ENCODE measurements around the gene ITGB6.

The ITGB6 gene, protein sequence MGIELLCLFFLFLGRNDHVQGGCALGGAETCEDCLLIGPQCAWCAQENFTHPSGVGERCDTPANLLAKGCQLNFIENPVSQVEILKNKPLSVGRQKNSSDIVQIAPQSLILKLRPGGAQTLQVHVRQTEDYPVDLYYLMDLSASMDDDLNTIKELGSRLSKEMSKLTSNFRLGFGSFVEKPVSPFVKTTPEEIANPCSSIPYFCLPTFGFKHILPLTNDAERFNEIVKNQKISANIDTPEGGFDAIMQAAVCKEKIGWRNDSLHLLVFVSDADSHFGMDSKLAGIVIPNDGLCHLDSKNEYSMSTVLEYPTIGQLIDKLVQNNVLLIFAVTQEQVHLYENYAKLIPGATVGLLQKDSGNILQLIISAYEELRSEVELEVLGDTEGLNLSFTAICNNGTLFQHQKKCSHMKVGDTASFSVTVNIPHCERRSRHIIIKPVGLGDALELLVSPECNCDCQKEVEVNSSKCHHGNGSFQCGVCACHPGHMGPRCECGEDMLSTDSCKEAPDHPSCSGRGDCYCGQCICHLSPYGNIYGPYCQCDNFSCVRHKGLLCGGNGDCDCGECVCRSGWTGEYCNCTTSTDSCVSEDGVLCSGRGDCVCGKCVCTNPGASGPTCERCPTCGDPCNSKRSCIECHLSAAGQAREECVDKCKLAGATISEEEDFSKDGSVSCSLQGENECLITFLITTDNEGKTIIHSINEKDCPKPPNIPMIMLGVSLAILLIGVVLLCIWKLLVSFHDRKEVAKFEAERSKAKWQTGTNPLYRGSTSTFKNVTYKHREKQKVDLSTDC

DNA sequence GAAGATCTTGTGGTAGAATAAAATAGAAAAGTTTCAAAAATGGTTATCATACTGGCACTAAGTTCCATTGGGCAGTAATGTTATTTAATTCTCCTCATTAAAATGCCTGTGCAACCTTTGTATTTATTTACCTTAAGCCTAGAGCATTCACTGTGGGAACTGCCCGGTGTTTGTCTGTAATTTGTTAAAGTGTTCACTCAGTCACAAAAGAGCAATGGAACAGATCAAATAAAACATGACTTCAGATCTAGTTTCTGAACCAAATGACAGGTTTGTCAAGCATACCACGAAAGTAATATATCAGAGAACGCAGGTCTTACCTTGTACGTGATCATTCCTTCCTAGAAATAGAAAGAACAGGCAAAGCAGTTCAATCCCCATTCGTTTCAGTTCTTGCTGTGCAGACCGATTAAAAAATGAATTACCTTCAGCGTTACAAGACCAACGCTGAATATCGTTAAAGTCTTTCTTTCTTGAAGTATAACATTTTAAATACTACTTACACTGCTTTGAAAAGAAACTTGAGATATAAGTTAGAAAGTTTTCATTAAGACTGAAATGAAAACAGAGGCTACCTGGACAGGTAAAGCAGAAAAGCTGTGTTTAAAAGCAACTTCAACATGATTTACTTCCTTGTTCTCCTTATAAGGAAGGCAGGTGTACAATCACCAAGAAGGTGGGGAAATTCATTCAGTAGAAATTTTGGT, at the start of gene ITGB6:
Gene ITGB6, minus strand, starts transcription at position 590 of the 707 bp plus-strand sequence. Its CDS starts 209 bp downstream, at position 381.
- DNase-seq (ENCODE audit: low read depth in 2 of 2) = no peak

DNA sequence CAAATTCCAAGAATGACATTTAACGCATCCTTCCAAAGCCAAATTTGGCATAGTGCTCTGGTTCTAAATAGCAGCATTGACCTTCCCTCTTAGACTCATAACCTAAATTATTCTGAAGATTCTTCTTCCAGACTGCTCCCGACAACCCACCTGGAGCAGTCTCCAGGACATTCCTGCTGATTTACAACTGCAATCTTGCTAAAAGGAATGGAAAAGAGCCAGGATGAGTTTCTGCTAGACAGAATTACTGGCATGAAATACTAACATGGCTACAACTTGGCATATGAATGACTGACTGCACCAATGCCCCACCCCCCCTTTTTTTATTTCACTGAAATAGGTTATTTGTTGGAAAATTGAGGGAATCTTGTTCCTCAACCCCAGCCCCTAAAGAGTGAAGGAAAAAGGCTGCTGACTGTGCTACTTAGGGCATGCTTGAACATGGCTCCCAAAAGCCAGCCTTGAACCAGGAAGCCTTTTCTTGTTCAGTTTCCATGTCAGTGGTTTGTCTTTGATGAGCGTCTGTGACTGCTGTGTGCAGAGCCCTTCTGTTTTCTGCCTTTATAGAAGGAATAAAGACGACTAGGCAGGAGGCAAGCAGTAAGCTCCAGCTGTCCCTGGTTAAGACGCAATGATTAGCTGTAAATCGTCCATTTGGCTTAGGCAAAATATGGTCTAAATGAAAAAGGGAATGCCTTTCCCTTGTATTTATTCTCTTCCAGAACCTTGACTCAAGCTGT, 47.4 kb upstream of the ITGB6 start:
- no peak for DNase-seq (ENCODE audit: low read depth in 2 of 2)

DNA sequence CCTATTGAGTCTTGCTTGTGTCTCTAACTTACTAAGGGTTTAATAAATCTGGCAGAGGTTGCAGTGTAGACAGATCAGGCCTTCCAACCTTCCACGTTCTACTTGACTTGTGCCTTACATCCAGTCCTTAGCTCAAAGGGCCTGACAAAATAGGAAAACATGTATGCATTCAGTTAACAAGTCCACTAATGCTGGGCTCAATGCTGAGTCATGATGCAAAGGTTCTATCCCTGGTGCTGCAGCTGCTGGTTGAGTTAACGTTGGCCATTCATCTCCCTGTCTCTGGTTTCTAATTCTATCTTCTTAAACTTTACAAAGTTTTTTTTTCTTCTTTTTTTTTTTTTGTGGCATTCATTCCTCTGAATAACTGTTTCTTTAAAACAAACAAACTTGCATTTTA, 46.3 kb upstream of the ITGB6 start:
- DNase-seq (ENCODE audit: low read depth in 2 of 2) = no peak

DNA sequence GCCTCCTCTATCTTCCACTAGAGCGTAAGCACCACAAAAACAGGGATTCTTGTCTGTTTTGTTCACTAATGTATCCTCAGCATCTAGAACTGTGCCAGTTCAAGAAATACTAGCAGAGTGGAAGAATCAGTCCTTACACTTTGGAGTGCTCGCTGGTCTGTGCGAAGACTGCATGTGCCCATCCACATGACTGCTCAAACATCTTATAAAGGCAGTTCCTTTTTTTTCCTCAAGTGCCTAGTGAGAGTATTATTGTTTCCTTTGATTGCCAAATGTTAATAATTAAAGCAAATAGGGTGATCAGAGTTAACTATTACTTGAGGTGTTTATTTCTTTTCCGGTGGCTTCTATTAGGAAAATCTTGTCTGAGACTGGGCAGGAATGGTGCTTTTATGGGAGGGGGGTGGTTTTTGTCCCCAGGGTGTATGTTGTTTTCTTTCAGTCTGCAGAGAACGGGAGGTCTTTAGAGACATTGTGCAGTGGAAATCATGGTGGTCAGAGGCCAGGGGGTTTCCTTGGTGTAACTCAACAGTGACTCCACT, 45.6 kb upstream of the ITGB6 start:
- no peak for DNase-seq (ENCODE audit: low read depth in 2 of 2)

DNA sequence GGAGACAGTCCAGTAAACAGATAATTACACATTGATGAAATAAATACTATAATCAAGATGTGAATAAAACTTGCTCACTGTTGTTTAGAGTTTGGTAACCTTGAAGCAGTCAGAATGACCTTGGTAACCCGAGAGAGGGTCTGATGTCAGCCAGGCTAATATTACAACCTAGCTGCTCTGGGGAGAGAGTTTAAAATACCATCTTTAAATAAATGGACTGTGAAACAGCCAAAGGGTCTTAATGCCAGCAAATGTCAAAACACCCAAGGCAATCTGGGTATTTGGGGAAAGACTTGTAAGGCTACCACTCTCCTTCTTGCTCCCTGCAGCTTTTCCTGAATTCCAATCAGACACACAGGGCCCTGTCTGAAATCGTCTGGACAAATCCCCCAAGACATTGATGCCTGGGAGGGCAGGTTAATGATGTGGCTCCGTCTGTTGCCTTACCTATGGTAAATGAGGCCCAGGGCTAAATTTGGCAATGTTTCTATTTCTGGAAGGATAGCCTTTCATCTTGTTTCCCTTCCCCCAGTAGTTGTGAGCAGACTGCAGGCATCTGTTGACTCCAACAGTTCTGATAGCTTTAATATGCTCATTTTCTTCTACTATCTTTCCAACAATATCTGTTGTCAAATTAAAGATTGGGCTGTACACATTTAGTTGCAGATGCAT, 43.0 kb upstream of the ITGB6 start:
- DNase-seq (ENCODE audit: low read depth in 2 of 2) = no peak

DNA sequence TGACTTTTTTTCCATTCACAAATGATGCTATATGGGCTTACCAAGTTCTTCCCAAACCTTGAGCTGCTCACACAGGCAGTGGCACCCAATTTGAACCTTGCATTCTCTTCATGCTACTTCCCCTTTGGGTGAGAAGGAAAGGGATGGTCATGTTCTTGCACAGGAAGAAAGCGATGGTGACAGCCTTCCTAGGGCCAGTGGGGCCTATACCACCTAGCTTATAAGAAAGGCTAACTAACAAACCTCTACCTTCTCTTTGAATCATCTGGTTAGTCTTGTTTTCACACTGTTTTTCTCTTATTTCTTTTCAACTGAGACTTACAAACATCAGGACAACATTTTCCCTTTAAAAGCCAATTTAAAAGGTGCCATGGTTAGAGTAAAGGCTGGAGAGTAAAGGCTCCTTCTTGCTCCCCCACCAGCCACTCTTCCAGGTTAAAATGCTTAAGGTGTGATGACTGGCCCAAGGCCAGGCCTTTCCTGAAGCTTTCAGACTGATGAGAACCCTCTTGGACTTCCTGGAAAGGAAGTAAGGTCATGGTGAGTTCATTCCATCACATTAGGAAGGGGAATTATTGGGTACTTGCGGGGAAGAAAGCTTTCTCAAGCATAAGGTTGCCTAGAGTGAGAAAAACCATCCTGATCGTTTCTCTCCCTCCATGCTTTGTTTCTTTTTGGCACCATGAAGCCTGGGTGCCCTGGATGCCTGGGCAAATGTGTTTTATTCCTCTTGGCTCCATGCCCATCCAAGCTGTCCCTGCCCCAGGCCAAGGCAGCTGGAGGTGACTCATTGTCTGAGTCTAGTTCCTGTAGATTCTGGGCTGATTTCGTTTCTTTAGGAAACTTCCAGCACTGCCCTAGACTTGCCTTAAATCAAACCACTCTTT, 41.4 kb upstream of the ITGB6 start:
- DNase-seq (ENCODE audit: low read depth in 2 of 2) = no peak

DNA sequence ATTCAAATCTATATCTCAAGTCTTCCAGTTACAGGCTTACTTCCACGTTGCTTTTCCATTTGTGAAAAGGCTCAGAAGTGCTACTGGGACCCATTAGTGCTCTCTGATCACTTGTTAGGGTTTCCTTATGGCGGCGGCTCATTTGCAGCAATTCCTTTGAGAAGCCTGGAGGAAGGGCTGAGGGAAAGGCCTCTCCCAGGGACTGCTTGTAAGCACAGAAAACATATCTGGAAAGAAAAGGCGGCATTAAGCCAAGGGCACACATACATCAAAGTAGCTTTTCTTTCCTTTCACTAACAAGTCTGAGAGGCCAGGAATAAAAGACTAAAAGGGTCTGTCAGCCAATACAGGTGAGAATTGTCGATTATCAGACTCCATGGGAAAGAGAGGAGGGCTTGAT, 39.4 kb upstream of the ITGB6 start:
- DNase-seq (ENCODE audit: low read depth in 2 of 2) = no peak

DNA sequence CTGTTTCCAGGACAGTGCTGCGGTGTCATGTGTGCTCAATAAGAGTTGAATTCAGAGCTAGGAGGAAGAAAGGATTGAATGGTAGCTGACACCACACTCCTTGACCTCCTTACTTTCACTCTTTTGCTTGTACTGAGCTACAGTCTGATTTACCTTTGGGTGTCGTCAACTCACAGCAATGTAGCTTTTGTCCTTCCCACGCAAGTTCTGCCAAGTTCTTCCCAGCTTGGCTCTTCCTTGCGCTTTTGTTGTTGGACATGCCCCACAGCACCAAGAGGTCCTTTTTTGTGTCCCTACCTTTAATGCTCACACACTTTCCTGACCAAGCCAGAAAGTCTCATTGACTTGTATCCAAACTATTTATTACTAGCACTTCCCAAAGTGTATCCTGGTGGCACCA, 38.3 kb upstream of the ITGB6 start:
- DNase-seq (ENCODE audit: low read depth in 2 of 2) = no peak

DNA sequence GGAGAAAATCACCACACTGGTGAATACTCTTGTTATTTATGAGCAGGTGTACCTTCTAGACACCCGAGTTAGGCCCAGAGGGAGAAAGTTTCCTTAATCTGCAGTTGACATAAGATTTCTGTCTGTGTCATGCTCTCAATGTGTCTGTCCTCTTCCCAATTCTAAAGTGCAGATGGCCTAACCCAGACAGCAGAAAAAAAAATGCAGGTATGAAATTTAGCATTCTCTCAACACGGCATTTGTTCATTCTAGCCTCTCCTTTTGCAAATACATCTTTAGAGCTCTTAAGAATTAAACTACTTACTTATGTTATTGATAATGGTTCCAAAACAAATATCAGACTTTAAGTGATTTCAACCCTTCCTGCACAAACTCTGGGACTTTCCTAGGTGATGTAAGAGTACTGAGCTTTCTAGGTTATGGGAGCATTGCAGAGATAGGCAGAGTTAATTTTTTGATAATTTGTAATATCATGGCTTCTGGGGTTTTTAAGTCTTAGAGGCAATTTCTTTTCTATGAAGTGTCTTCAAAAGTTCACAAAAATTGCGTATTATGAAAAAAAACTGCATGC, 32.9 kb upstream of the ITGB6 start:
- DNase-seq (ENCODE audit: low read depth in 2 of 2) = no peak

DNA sequence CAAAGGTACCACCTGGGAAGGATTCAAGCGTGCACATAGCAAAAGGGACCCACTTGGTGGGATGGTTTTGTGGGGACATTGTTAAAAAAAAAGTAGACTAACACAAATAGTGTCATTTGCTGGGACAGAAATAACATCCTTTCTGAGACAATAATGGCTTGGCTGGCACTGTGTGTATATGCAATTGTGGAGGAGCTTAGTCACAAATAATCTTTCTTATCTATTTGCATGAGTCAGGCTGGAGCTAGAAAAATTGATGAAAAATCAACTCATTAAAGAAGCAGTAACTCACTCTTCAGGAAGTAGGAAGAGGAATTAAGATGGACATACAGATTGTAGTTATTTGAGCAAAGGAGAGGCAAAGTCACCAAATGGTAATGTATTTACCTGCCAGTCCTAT, 29.5 kb upstream of the ITGB6 start:
- DNase-seq (ENCODE audit: low read depth in 2 of 2) = no peak

DNA sequence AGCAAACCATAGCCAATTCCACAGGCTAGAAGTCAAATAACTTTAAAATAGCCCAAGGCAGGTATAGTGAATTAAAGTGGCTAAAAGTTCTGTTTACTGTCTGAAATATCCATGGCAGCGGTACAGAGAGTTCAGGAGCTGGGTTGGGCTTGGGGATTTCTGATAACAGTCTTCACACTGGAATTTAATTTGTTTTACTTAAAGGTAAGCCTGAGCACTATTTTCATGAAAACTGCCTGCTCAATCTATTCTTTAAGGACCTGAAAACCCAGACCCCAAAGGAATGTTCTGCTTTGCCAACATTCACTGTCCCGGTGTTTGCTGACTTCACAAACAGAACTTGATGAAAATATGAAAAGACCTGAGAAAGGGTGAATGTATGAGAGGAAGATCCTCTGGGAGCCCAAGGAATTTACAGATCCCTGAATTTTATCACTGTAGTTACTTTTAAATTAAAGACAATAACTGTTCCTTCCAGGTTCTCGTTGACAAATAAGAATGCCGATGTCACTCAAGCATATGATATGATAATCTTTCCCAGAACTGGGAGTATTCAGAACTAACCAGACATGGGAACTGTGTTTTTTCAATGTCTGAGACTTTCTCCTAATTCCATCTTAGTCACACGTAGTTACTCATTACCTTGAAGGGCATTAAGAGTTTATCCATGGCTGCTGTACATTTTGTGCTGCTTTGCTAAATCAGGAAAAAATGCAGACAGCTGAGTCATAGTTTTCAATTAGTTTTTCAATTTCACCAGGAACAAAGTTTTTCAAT, 28.3 kb upstream of the ITGB6 start:
- peak in 1 of 2 experiments; percentile 49 for DNase-seq (ENCODE audit: low read depth in 2 of 2)

DNA sequence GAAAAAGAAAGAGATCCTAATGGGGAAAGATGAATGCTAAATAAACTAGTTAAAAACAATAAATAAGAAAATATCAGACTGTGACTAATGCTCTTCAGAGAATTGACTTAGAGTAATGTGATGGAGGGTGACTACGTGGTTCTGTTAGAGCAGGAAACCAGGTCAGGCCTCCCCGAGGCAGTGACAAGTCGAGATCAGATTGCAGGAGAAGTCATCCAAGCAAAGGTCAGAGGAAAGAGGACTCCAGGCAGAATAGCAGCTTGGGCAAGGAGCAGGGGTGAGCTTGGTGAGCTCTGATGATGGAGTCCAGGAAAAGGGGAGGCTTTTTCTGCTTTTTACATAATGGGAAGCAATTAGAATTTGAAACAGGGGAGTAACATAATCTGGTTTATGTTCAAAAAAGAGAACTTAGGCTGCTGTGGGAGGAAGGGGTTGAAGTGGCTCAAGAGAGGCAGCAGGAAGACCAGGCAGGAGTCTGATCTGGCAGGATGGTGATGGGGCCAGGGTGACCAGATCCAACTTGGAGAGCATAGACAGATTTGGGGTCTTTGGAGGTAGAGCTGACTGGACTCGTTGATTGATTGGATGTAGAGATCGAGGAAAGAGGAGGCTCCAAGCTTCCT, 27.3 kb upstream of the ITGB6 start:
- no peak for DNase-seq (ENCODE audit: low read depth in 2 of 2)

DNA sequence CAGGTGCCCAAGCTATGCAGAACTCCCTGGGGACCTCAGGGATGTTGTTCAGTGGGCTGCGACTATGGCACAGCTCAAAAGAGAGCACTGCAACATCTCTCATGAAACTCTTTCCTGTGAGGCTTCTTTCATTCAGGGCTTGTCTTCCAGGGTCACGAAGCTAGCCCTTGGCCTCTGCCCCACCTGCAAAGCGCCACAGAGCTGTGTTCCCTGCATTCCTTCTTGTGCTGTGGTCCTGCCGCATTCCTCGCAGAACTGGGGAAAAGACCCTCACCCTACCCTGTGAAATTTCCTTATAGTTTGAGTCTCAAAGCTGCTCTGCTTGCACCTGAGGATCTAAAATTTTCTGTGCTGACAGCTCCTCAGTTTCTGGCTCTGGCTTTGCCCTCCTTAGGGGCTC, 26.3 kb upstream of the ITGB6 start:
- DNase-seq (ENCODE audit: low read depth in 2 of 2) = no peak

DNA sequence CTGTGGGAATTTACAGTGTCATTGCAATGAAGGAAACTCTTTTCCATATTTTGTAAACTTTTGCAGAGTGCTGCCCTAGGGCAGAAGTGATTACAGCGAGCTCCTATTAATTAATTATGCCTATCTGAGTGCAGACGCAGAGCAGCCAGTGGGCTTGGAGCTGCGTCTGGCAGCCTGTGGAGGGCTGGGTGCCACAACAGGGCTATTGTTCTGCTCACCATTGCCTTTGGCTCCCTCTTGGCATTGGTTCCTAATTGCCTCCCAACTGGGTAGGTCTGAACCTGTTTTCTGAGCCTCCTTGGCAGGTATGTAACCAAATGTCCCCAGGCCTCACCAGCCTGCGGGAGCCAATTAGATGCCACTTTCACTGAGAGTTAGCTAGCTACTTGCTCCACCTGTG, 25.6 kb upstream of the ITGB6 start:
- no peak for DNase-seq (ENCODE audit: low read depth in 2 of 2)

DNA sequence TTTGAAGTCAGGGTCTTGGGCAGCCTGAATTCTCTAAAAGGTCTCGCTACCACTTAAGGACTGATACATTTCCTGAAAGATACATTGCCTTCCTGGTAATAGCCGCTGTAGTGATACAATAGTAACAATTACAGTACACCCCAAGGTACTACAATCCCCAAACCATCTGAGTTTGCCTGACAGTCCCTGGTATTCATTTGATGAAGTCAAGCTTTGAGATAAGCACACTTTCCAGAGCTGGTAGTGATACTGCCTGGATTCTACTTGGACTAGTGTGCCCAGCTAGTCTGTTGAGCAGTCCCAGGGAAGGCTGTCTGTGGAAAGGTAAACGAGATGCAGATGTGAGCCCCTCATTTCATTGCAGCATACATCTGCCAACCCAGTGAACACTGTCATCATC, 24.4 kb upstream of the ITGB6 start:
- DNase-seq (ENCODE audit: low read depth in 2 of 2) = no peak

DNA sequence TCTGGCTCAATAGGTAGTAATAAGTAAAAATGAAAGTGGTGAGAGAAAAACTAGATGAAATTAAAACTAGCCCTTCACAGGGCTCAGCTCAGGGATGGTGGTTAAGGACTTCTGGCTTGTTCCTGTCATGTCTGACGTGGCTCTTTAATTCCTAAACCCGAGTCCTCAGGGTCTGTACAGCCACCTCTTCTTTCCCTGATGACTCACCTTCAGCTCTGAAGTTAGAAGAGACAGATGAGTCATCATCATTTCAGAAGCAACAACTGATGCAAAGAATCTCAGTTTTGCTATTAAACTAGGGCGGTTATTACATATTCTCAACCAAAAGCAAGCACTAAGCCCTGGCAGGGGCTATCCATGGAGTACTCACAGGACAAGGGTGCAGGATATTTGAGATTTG, 24.0 kb upstream of the ITGB6 start:
- peak; percentile 88 to 89 for DNase-seq (ENCODE audit: low read depth in 2 of 2)

DNA sequence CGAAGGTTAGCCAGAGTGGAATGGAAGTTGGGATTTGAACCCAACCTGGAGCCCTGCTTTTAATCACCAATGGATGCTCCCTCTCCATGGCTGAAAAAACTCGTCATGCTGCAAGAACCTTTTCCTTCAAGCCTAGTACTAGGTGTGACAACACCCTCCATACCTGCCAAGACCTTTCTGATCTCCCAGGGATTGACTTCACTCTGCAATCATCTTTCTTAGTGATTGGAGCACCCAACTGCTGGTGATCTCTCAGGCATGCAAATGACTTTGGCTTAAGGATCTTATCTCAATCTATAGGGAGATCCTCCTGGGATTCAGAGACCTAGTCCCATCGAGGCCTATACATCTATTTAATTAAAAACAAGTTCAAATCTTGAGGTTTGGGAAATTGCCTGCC, 23.5 kb upstream of the ITGB6 start:
- DNase-seq (ENCODE audit: low read depth in 2 of 2) = no peak

DNA sequence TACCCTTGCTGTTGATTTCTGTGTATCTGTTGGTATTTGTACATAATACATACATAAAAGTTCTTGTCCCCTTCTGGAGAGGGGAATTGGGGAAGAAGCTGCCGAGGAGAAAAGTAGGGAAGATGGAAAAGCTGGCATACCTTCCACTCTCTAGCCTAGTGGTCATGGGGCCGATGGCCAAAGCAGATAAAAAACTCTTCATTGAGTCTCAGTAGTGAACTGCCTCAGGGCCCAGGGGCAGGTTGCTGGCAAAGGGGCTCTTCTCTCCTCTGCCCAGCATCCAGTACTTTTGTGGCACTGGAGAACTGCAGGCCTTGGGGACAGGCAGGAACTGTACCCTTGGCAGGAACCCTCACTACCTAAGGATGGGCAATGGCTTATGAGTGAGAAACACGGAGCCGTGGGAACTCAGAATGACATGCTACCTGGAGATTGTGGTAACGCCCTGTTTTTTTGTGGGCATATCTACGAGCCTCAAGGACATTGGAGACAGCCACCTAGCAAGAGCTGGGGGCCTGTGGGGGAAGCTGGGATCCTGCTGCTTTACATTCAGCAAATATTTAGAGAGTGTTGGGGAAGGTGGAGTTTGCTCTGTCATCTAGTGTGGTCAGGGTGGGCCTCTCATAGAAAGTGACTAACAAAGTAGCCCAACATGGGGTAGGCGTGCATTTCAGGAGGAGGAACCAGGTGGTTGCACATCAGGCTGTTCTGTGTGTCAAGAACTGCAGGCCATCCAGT, 22.6 kb upstream of the ITGB6 start:
- no peak for DNase-seq (ENCODE audit: low read depth in 2 of 2)

Data from fibroblast of skin of left quadriceps (primary cell).